NCI-H128 (cell line): Measurements from ENCODE around the gene TAF4.

Source experiments
- DNase-seq: peaks from one replicate; lab custom pipeline; 2025; ENCODE audit not compliant: unreplicated experiment; lab: John Stamatoyannopoulos, UW

The TAF4 gene

GRCh38 chr20:62025394-62025793 lies 40.3 kb downstream of the TAF4 start:
- no peak for DNase-seq

GRCh38 chr20:62023935-62024334 lies 41.7 kb downstream of the TAF4 start:
- no peak for DNase-seq

DNA sequence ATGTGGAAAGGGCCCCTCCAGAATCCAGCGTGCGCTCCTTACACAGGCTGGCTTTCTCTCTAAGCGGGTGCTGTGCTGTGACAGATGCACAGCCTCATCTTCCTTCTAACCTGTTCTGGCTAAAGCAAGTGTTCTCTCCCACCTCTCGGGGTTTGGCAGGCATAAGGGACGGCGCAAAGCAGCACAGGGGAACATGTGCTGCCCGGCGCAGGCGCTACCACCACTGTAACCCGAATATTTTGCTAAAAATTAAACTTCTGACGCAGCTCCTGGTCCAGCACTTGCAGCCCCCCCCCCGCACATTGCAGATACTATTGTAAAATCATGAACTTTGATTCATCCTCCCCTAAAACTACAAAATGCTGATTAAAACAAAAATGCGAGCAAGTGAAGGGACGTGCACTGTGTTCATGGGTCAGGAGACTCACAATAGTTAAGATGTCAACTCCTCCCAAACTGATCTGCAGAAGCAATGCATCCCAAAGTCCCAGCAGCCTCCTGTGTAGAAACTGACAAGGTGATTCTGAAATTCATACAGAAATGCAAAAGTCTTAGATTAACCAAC lies 43.0 kb downstream of the TAF4 start:
- no peak for DNase-seq

GRCh38 chr20:62021793-62022385 lies 43.8 kb downstream of the TAF4 start:
- DNase-seq: no peak

- DNase-seq: no peak
Measured at GRCh38 chr20:62020935-62021701, 44.6 kb downstream of the TAF4 start.

GRCh38 chr20:62019881-62020492 lies 45.7 kb downstream of the TAF4 start:
- no peak for DNase-seq

DNA sequence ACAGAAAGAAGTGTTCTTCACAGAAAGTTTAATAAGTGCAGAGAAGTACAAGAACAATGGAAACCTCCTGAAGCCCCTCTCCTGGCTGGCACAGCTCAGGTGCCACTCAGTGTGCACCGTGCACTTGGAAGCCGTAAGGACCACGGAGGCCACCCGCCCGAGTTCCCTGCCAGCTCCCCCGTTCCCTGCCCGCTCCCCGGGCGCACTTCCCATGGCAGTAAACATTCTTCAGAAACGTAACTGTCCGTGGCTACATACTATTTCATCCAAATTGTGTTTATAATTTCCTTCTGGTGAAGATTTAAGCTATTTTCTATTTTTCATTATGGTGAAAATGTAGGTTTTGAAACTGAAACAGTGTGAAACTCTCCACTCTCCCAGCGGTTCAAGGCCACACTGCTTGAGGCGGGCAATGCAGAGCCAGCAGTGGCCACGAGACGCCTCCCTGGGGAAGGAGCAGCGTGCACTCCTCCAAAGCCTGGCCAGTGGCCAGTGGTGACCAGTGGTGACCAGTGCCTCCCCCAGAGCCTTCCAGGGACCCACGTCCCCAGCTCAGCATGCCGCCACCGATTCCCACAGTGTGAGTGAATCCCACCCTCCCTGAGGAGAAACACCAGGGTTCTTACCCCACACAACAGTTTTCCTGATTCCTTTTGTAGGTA lies 46.4 kb downstream of the TAF4 start:
- DNase-seq: no peak

- no peak for DNase-seq
Measured at GRCh38 chr20:62018437-62019143, 47.1 kb downstream of the TAF4 start.

DNA sequence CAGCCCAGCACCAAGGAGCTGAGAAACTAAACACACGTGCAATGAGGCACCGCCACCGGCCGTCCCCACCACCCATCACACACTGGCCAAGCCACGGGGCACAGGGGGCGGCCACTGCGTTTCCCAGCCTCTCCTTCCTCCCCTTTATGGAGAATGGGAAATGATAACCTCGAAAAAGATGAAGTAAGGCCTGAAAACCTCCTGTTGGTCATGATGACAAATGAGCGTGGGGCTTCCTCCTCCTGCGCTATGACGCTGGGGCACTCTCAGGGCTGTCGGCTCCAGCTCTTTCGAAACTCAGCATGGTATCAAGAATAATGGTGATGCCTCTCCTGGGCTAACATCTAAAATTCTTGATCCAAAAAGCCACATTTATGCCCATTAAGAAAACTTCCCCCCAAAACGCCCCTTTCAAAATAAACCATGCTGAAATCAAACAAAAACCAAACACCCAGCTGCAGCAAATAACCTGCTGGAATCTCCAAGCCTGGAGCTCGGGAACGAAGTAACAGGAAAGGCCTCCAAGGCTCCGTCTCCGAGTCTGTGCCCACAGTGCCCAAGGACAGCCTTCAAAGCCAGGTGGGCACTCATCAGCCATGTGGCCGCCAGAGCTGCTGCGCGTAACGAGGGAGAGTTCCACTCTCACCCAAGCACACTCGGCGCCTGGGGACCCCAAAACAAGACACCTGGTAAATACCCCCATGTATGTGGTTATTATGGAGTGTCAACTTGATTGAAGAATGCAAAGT lies 50.0 kb downstream of the TAF4 start:
- DNase-seq: no peak

DNA sequence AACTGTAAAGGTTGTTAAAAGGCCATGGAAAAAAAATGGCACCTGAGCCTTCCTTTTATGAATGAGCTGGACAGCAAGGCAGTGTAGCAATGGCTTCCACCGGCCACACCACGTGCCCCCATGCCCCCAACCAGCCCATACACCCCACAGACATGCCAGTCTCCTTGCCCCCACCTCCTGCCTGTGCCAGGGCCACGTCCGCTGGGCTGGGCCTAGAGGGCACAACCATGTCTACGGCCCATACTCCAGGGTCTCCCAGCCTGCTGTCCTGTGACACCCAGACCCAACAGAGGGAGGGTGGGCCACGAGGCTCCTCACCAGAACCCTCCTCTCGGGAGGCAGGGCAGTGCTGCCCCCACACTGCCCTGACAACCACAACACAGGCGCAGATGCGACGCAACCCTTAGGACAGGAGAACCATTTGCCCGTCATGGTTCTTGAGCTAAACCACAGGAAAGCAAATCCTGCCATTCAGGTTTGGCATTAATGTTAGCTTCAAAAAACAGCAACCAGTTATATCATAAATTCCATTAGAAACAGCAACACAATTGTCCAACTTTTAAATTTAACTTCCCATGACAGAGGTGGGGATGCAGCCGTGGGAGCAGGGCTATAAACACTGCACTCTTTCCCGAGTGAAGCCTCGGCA lies 50.7 kb downstream of the TAF4 start:
- DNase-seq: no peak

DNA sequence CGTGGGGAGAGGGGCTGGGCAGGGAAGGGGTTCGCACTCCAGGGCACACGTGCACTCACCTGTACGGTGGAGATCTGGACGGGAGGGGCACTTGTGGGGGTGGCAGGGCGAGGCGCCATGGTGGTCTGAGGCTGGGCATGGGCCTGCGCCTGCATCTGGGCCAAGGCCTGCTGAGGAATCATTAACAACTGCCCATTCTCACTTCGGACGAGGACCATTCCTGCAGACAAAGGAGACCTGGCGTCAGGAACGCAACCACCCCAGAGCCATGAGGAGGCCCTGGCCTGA lies 51.2 kb downstream of the TAF4 start:
- no peak for DNase-seq

- no peak for DNase-seq
Measured at GRCh38 chr20:62012631-62013030, 53.0 kb downstream of the TAF4 start.

DNA sequence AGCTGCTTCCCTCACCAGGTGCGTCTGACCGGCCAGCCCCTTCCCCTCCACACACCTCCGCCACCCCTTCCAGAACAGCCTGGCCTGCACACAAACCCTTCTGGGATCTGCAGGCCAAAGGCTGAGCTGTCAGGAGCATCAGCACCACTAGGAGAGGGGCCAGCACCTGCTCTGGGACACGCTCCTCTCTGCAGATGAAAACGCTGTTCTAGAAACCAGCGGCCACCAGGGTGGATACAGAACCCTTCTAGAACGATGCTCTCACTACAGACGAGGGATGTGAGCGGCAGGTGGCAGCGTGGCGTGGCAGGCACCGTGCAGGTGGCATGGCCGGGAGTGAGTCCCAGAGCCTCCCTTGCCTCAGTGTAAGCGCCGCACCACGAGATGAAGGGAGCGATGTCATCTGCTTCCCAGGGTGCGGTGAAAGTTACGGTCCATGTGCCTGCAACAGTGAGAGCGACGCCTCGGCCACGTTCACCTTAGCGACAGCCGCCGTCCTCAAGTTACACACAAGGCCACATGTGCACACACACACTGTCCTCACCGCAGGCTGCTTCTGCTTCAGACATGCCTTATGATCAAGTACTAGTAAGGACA lies 53.6 kb downstream of the TAF4 start:
- no peak for DNase-seq

- no peak for DNase-seq
Measured at GRCh38 chr20:62011403-62011790, 54.3 kb downstream of the TAF4 start.

GRCh38 chr20:62010551-62011402 lies 54.9 kb downstream of the TAF4 start:
- peak; percentile 32 for DNase-seq

DNA sequence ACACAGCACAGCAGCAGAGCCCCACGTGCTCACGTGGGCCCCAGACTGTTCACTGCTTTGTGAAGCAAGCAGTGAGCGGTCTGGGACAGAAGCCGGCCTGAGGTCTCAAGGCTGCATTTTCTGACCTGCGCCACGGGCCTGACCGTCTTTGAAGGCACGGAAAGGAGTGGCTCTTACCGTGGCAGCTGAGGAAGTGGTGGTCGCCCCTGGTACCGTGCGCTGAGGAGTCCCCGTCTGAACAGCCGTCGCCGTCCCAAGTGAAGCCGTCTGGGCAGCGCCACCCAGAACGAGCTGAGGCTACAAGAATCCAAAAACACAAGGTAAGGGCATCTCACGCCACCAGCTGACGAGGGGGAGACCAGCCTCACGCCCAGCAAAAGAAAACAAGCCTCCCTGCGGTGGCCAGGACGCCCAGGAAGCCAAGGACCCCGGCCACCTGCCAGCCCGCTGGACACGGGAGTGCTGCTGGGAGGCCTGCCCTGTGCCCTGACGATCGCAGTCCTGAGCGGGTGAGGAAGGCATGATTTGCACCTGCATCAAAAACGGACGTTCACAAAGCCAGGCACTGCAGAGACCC lies 55.7 kb downstream of the TAF4 start:
- no peak for DNase-seq

DNA sequence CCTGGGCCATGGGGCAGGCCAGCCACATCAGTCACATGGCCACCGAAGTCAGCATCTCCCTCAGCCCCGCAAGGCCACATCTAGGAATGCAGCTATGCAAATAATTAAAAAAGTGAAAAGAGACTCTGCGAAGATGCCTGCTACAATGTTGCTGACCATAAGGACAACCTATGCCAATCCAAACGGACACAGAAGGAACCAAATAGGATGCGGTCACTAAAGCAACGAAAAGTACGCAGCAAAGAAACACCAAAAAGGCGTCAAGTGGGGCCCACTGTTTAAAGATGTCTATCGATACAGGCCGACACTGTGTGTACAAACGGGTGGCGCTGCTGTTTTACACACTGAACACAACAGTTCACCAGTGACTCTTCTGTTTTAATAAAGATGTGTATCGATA lies 56.4 kb downstream of the TAF4 start:
- DNase-seq: no peak

GRCh38 chr20:62008643-62009183 lies 57.0 kb downstream of the TAF4 start:
- DNase-seq: no peak
